Smooth muscle cell (in vitro differentiated cells): Measurements from ENCODE around the gene MINDY4B. TPM values are rescaled to one million over a fixed set of nuclear protein-coding genes. Genes with fewer than 3 reads are reported as not detected.

Experiments used
- DNase-seq: peaks from one replicate; lab custom pipeline; 2025; ENCODE audit not compliant: unreplicated experiment; lab: John Stamatoyannopoulos, UW
- H2AFZ ChIP-seq: fragments of 200-600 bp; sonication (generic); 2 replicates; pipeline ENCODE4 v1.6.0; 2016; ENCODE audit warnings: antibody characterized with exemption, low read depth, mild to moderate bottlenecking
- H3F3A ChIP-seq: fragments of 200-600 bp; sonication (generic); 2 replicates; pipeline ENCODE4 v1.6.0; 2017; ENCODE audit warnings: antibody characterized with exemption, low read depth
- H3K27ac ChIP-seq: fragments of 200-600 bp; sonication (generic); 2 replicates; pipeline ENCODE4 v1.5.1; 2016; ENCODE audit warnings: low read depth, mild to moderate bottlenecking
- H3K27me3 ChIP-seq: fragments of 200-600 bp; sonication (generic); 2 replicates; pipeline ENCODE4 v1.6.1; 2016; ENCODE audit warnings: low read depth, mild to moderate bottlenecking
- H3K36me3 ChIP-seq: fragments of 200-600 bp; sonication (generic); 2 replicates; pipeline ENCODE4 v1.5.1; 2016; ENCODE audit warnings: low read depth
- H3K4me1 ChIP-seq: fragments of 200-600 bp; sonication (generic); 2 replicates; pipeline ENCODE4 v1.5.1; 2016; ENCODE audit warnings: low read depth
- H3K4me2 ChIP-seq: fragments of 200-600 bp; sonication (generic); 2 replicates; pipeline ENCODE4 v1.6.0; 2016; ENCODE audit warnings: mild to moderate bottlenecking
- H3K4me3 ChIP-seq: fragments of 200-600 bp; sonication (generic); 2 replicates; pipeline ENCODE4 v1.5.1; 2016; ENCODE audit warnings: mild to moderate bottlenecking
- H3K79me2 ChIP-seq: fragments of 200-600 bp; sonication (generic); 2 replicates; pipeline ENCODE4 v1.6.0; 2016; ENCODE audit warnings: low read depth, mild to moderate bottlenecking
- H3K9ac ChIP-seq: fragments of 200-600 bp; sonication (generic); 2 replicates; pipeline ENCODE4 v1.6.0; 2016; ENCODE audit warnings: low read depth
- H3K9me3 ChIP-seq: fragments of 200-600 bp; sonication (generic); replicated peaks from 2 replicates; pipeline ENCODE4 v1.5.1; 2016; ENCODE audit warnings: low read depth
- H4K20me1 ChIP-seq: fragments of 200-600 bp; sonication (generic); 2 replicates; pipeline ENCODE4 v1.6.0; 2016; ENCODE audit warnings: low read depth
- WGBS: methylation state at CpG from one replicate; pipeline ENCODE4 v1.1.7; 2016; ENCODE audit warnings: low lambda C conversion rate; 5-methylcytosine and 5-hydroxymethylcytosine counted together
- polyA plus RNA-seq: library from polyadenylated mRNA; unstranded; fragments of >200 nt; fragmentation: Nextera tagmentation; extraction: Ambion mirVana; gene quantifications from 2 replicates; pipeline ENCODE4 v1.2.1, GENCODE V29; 2016
- total RNA-seq: library from RNA; depleted of rRNA; stranded (reverse); fragments of >200 nt; gene quantifications from 2 replicates; pipeline ENCODE4 v1.2.3, GENCODE V29; 2014
- TF ChIP-seq, protein P1 (sequence below): fragments of 200-600 bp; sonication (generic); IDR thresholded peaks from 2 replicates; pipeline ENCODE4 v1.5.1; 2017; ENCODE audit warnings: borderline replicate concordance, mild to moderate bottlenecking, antibody characterized with exemption; ENCODE audit not compliant: insufficient read depth, poor library complexity, severe bottlenecking

Gene MINDY4B
- total and polyA plus RNA-seq, 2 experiments from 2014 or later = not detected

DNA sequence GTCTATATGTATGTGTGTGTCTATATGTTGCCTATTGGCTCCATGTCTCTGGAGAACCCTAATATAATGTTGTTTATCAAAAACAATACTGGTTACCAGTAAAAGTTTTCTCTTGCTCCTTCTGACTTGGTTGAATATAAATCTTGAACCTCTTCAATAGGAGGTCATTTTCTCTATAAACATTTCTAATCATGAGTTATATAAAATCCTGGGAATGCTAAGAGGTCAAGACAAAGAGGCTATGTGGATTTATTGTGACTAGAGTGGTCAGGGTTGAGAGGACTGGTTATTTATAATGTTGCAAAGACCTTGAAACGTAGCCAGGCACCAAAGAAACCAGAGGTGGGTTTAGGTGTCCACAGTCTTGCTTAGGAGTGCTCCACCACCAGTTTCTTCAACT is 1.2 kb upstream of the MINDY4B start:
- H4K20me1 ChIP-seq = no peaks in the 10 kb centered on the region
- H3K9ac ChIP-seq = no peak overlapping the region
- no peak overlapping the region for H3K4me2 ChIP-seq
- no peaks in the 10 kb centered on the region for H3K4me1 ChIP-seq
- TF ChIP-seq, protein P1, sequence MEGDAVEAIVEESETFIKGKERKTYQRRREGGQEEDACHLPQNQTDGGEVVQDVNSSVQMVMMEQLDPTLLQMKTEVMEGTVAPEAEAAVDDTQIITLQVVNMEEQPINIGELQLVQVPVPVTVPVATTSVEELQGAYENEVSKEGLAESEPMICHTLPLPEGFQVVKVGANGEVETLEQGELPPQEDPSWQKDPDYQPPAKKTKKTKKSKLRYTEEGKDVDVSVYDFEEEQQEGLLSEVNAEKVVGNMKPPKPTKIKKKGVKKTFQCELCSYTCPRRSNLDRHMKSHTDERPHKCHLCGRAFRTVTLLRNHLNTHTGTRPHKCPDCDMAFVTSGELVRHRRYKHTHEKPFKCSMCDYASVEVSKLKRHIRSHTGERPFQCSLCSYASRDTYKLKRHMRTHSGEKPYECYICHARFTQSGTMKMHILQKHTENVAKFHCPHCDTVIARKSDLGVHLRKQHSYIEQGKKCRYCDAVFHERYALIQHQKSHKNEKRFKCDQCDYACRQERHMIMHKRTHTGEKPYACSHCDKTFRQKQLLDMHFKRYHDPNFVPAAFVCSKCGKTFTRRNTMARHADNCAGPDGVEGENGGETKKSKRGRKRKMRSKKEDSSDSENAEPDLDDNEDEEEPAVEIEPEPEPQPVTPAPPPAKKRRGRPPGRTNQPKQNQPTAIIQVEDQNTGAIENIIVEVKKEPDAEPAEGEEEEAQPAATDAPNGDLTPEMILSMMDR = no peak
- peaks cover 26% of the 10 kb centered on the region for H3K27me3 ChIP-seq
- no peaks in the 10 kb centered on the region for H3F3A ChIP-seq
- 84% methylated on average over 1 of the region's 1 CpG for WGBS
- no peak overlapping the region for H2AFZ ChIP-seq
- H3K36me3 ChIP-seq = no peaks in the 10 kb centered on the region
- H3K79me2 ChIP-seq = no peaks in the 10 kb centered on the region
- no peaks in the 10 kb centered on the region for H3K9me3 ChIP-seq
- H3K27ac ChIP-seq = no peak overlapping the region
- DNase-seq = no peak
- H3K4me3 ChIP-seq = no peak overlapping the region

DNA sequence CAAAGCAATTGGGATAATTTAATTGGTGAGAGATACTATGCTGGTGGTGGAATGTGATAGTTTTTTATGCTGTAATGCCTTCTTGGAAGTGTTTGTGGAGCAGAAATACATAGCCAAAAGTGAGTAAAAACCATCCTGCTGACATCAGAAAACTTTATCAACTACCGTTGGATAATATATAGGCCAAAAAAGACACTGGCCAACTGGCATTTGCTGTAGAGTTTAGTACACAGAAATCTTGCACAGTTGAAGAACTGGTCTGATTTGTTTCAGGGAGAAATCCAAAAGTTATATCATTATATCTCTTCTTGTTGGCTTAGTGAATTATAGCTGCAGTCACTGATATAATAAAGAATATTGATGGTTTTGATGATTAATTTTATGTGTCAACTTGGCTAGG is 507 bp upstream of the MINDY4B start:
- DNase-seq = no peak
- H3K9me3 ChIP-seq = no peaks in the 10 kb centered on the region
- H3K4me1 ChIP-seq = no peaks in the 10 kb centered on the region
- H3F3A ChIP-seq = no peaks in the 10 kb centered on the region
- H4K20me1 ChIP-seq = no peaks in the 10 kb centered on the region
- H2AFZ ChIP-seq = no peak overlapping the region
- TF ChIP-seq, protein P1 = no peak
- 83% methylated on average over 1 of the region's 1 CpG for WGBS
- H3K9ac ChIP-seq = no peak overlapping the region
- H3K27me3 ChIP-seq = peaks cover 26% of the 10 kb centered on the region
- no peak overlapping the region for H3K4me2 ChIP-seq
- H3K4me3 ChIP-seq = no peak overlapping the region
- no peaks in the 10 kb centered on the region for H3K79me2 ChIP-seq
- no peaks in the 10 kb centered on the region for H3K36me3 ChIP-seq
- H3K27ac ChIP-seq = no peak overlapping the region

DNA sequence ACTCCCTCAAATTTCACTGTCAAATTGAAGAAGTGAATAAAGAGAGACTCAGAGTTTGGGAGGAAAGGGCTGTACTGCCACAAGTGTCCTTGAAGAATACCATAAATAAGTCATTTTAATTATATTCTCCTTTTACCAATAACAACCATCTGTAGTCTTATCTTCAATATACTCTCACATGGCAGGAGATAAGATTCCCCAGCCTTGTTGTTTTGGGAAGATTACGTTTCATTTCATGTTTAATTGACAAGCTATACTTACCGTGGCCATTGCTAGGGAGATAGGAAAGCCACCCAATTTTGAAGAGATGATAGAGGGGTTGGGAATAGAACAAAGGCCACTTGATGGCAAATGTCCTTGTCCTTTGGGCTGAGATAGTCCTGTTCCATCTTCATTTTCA is 2.3 kb downstream of the MINDY4B start:
- Histone ChIP-seq H3K36me3 (no peaks in the 10 kb centered on the region), H3K4me3 (no peak overlapping the region), H3K9ac (no peak overlapping the region), H3K9me3 (no peaks in the 10 kb centered on the region), H2AFZ (no peak overlapping the region), H3K27me3 (peaks cover 26% of the 10 kb centered on the region), H3F3A (no peaks in the 10 kb centered on the region), H3K4me2 (no peak overlapping the region), H4K20me1 (no peaks in the 10 kb centered on the region), H3K79me2 (no peaks in the 10 kb centered on the region), H3K4me1 (no peaks in the 10 kb centered on the region), H3K27ac (no peak overlapping the region)
- TF ChIP-seq, protein P1 = no peak
- DNase-seq = no peak
- WGBS = 84% methylated on average over 2 of the region's 2 CpGs

GRCh38 chr3:150901793-150902192 is 3.4 kb downstream of the MINDY4B start:
- H2AFZ ChIP-seq = no peak overlapping the region
- no peaks in the 10 kb centered on the region for H3F3A ChIP-seq
- no peaks in the 10 kb centered on the region for H4K20me1 ChIP-seq
- TF ChIP-seq, protein P1 = no peak
- H3K4me1 ChIP-seq = no peaks in the 10 kb centered on the region
- no peak overlapping the region for H3K4me2 ChIP-seq
- peaks cover 26% of the 10 kb centered on the region for H3K27me3 ChIP-seq
- no peak overlapping the region for H3K9ac ChIP-seq
- no peaks in the 10 kb centered on the region for H3K79me2 ChIP-seq
- 88% methylated on average over 10 of the region's 10 CpGs for WGBS
- no peaks in the 10 kb centered on the region for H3K9me3 ChIP-seq
- no peak overlapping the region for H3K4me3 ChIP-seq
- no peaks in the 10 kb centered on the region for H3K36me3 ChIP-seq
- no peak for DNase-seq
- H3K27ac ChIP-seq = no peak overlapping the region
